Measurements from ENCODE around the gene FUT6.

GRCh38 chr19:5809053-5809452 lies 30.4 kb downstream of the FUT6 start:
- TF ChIP-seq EZH2phosphoT487 (IDR thresholded peaks at IDR 0.05; ENCODE audit: insufficient read depth, low read depth) (no peak), EZH2 (IDR thresholded peaks at IDR 0.05; ENCODE audit: insufficient read depth, poor library complexity, severe bottlenecking) (no peak)

All from GM23248 (cell line).